ENCODE measurements around the gene SF3B6.

DNA sequence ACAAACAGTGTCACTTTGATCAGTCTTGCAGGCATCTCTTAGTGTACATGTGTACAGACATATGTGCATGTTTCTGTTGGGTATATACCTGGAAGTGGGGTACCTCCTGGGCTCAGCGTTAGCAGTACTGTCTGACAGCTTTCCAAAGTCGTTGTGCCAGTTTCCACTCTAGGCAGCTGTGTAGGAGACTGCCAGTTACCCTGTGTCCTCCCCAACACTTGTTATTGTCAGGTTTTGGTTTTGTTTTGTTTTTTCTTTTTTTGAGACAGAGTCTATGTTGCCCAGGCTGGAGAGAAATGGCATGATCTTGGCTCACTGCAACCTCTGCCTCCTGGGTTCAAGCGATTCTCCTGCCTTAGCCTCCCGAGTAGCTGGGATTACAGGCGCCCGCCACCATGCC is 20.4 kb downstream of the SF3B6 start:
- TF ChIP-seq, protein P1, sequence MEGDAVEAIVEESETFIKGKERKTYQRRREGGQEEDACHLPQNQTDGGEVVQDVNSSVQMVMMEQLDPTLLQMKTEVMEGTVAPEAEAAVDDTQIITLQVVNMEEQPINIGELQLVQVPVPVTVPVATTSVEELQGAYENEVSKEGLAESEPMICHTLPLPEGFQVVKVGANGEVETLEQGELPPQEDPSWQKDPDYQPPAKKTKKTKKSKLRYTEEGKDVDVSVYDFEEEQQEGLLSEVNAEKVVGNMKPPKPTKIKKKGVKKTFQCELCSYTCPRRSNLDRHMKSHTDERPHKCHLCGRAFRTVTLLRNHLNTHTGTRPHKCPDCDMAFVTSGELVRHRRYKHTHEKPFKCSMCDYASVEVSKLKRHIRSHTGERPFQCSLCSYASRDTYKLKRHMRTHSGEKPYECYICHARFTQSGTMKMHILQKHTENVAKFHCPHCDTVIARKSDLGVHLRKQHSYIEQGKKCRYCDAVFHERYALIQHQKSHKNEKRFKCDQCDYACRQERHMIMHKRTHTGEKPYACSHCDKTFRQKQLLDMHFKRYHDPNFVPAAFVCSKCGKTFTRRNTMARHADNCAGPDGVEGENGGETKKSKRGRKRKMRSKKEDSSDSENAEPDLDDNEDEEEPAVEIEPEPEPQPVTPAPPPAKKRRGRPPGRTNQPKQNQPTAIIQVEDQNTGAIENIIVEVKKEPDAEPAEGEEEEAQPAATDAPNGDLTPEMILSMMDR (conservative IDR thresholded peaks at IDR 0.05 in 1 of 2, IDR thresholded peaks at IDR 0.05 in 1 of 2; ENCODE audit: low read depth in 1 of 2, low read length in 2 of 2), result no peak
- TF ChIP-seq EZH2 (IDR thresholded peaks at IDR 0.05; ENCODE audit: low read length, missing control alignments), result no peak

Data from fibroblast of lung (primary cell).